ENCODE results near the gene CDK13.

- TF ChIP-seq CTCF (IDR thresholded peaks at IDR 0.05), result peak in 2 of 4 experiments; percentile 25 to 42
- TF ChIP-seq POLR2AphosphoS5 (IDR thresholded peaks at IDR 0.05), result peak; percentile 95
- TF ChIP-seq POLR2A (IDR thresholded peaks at IDR 0.05), result peak; percentile 86
Observed at GRCh38 chr7:39948956-39949928, 814 bp upstream of the CDK13 start.
